ENCODE data around the gene MICAL3. TPM values are rescaled to one million over a fixed set of nuclear protein-coding genes. Genes with fewer than 3 reads are reported as not detected.

Gene MICAL3
- total RNA-seq, 4 donors from 2014 or later, result 24.3 to 29.7 (median 28.2) TPM

DNA sequence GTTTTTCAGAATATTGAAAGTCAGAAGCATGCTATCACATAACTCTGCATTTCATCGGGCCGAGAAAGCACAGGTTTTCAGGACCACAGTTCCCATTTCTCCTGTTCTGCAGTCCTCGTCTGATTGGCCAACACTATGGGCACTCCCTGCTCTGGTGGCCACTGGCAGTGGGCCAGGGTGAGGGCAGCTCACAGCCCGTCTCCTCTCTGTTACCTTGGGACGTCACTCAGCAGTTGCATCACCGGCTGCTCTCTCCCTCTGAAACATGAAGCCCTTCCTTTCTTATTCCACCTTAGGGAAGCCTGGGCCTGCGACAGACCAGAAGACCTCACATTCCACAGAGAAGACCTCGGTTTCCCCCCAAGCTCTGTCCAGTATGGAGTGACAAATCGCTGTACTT lies 11.4 kb upstream of the MICAL3 start:
- intact Hi-C loops (cut with DNase I; ENCODE audit: low total_unique reads), result no loop called here
- TF ChIP-seq POLR2A (IDR thresholded peaks at IDR 0.05), result no peak
- TF ChIP-seq, protein P1, sequence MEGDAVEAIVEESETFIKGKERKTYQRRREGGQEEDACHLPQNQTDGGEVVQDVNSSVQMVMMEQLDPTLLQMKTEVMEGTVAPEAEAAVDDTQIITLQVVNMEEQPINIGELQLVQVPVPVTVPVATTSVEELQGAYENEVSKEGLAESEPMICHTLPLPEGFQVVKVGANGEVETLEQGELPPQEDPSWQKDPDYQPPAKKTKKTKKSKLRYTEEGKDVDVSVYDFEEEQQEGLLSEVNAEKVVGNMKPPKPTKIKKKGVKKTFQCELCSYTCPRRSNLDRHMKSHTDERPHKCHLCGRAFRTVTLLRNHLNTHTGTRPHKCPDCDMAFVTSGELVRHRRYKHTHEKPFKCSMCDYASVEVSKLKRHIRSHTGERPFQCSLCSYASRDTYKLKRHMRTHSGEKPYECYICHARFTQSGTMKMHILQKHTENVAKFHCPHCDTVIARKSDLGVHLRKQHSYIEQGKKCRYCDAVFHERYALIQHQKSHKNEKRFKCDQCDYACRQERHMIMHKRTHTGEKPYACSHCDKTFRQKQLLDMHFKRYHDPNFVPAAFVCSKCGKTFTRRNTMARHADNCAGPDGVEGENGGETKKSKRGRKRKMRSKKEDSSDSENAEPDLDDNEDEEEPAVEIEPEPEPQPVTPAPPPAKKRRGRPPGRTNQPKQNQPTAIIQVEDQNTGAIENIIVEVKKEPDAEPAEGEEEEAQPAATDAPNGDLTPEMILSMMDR (IDR thresholded peaks at IDR 0.05), result no peak
- no peak for DNase-seq (ENCODE audit: low spot score in 2 of 2)
- 63 to 80% methylated on average over 9 of the region's 9 CpGs for WGBS, 2 donors
- no peak overlapping the region for H3K4me3 ChIP-seq (ENCODE audit: low read depth, poor library complexity, severe bottlenecking)

DNA sequence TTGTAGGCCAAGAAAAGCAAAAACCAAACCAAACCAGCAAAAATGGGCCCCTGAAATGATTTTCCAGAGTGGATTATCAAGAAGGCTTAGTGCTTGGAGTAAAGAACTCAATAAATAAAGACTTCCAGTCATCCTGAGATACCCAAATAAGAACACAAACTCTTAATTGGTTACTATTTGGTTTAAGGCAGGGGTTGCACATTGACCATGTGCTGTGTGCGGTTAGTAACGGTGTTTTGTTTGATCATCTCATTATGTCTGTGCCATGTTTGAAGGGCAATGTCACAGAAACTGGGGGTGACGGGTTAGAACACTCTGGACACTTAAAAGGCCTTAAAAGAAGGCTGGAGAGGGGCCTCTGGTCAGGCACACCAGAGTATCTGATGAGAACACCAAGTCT lies 9.7 kb upstream of the MICAL3 start:
- no peak for DNase-seq (ENCODE audit: low spot score in 2 of 2)
- WGBS, 2 donors, result 94 to 95% methylated on average over 3 of the region's 3 CpGs
- intact Hi-C loops (cut with DNase I; ENCODE audit: low total_unique reads), result no loop called here
- TF ChIP-seq POLR2A (IDR thresholded peaks at IDR 0.05), result no peak
- TF ChIP-seq, protein P1 (IDR thresholded peaks at IDR 0.05), result no peak
- no peak overlapping the region for H3K4me3 ChIP-seq (ENCODE audit: low read depth, poor library complexity, severe bottlenecking)

DNA sequence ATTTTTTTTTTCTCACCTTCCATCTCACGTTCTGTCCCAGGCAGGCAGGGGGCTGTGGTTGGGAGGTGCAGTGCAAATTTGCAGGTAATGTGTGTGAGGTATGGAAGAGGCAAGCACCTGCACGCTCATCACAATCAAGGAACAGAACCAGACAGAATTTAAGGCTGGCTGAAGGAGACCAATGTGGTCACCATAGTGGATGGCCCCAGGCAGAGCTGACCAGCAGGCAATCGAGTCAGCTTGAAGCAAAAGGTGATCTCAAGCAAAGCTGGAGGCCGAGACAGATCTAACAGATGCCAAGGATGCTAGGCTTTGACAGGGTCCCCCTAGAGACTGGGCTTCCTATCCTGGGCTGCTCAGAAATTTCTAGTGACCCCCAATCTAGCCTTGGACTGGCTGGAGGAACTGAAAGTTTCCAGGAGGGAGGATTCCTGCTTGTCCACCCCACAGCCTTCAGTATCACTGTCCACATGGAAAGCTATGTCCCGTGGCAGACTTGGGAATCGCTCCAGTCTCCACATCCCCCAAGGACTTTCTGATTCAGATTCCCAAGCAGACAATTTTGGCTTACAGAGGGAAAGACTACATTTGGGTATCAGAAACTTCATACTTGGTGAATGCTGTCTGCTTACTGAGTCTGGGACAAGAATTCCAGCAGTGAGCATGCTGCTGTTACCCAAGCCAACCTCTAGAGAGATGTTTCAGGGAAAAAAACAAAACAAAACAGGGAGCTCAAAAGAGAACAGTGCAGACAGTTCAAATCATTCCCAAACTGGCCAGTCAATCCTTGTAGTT lies 9.0 kb upstream of the MICAL3 start:
- TF ChIP-seq POLR2A (IDR thresholded peaks at IDR 0.05), result no peak
- TF ChIP-seq, protein P1 (IDR thresholded peaks at IDR 0.05), result no peak
- intact Hi-C loops (cut with DNase I; ENCODE audit: low total_unique reads), result no loop called here
- whole genome bisulfite sequencing, 2 donors, result 75 to 76% methylated on average over 6 of the region's 6 CpGs
- peak in 1 of 2 donors; percentile 72 for DNase-seq (ENCODE audit: low spot score in 2 of 2)
- H3K4me3 ChIP-seq (ENCODE audit: low read depth, poor library complexity, severe bottlenecking), result no peak overlapping the region

DNA sequence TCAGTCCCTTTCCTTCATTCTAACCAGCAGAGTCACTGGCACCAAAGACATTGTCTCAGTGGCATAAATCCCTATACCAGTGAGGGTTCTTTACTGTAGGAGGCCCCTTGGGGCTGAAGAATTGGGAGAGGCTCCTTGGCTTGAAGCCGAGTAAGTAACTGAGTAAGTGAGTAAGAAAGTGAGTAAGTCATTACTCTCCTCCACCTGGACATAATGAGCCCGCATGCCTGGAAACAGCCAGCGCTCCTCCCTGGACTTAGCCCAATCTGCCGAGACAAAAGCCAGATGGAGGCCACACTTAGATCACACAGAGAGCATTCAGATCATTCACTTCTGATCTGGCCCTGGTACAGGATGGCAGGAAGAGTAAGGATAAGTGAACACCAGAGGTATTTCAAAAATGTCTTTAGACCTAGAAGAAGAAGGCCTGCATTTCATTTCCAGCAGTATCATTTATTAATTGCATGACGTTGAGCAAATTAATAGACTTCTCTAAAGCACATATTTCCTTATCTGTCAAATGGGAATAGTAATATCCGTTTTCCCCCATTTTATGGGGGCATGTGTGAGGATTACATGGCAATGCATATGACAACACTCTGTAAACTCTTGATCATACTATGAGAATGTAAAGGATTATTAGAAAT lies 8.2 kb upstream of the MICAL3 start:
- no peak overlapping the region for H3K4me3 ChIP-seq (ENCODE audit: low read depth, poor library complexity, severe bottlenecking)
- intact Hi-C loops (cut with DNase I; ENCODE audit: low total_unique reads), result no loop called here
- 46% methylated on average over 6 of the region's 6 CpGs for WGBS, 2 donors
- no peak for DNase-seq (ENCODE audit: low spot score in 2 of 2)
- TF ChIP-seq, protein P1 (IDR thresholded peaks at IDR 0.05), result no peak
- TF ChIP-seq POLR2A (IDR thresholded peaks at IDR 0.05), result no peak

DNA sequence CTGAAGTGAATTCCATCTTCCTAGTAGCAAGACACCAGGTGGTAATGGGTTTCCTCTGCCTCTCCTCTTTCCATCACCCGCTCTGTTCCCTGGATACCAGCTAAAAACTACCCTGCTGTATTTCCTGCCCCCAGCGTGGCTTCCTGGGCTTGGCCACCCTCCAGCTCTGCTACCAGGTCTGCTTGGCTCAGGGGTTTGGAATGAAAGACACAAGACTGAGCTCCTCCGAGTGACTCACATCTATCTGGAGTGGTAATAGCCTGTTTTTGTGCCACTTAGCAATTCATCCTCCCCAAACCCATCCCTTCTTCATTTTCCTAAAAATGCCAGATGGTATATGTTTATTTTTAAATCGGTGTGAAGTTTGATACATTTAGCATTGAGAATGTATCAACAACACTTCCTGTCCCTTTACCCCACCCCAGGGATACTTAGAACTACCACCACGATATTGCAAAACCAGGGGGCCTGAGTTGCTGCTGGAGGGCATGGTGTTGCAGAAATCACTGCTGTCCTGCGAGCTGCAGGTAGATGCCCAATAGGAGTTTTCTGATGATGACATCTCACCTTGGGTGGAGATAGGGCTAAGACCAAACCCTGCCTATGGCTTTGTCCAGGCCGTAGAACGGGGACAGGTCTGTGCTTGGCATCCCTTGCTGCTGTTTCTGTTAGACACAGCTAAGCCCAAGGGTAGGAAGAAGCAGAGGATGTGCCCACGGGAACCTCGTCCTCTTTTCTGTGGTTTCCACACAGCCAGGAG lies 7.5 kb upstream of the MICAL3 start:
- intact Hi-C loops (cut with DNase I; ENCODE audit: low total_unique reads), result no loop called here
- H3K4me3 ChIP-seq (ENCODE audit: low read depth, poor library complexity, severe bottlenecking), result no peak overlapping the region
- TF ChIP-seq POLR2A (IDR thresholded peaks at IDR 0.05), result no peak
- TF ChIP-seq, protein P1 (IDR thresholded peaks at IDR 0.05), result no peak
- no peak for DNase-seq (ENCODE audit: low spot score in 2 of 2)
- 40 to 45% methylated on average over 10 of the region's 10 CpGs for WGBS, 2 donors
